Measurements from ENCODE around the gene AGAP1.

- TF ChIP-seq, protein P1, sequence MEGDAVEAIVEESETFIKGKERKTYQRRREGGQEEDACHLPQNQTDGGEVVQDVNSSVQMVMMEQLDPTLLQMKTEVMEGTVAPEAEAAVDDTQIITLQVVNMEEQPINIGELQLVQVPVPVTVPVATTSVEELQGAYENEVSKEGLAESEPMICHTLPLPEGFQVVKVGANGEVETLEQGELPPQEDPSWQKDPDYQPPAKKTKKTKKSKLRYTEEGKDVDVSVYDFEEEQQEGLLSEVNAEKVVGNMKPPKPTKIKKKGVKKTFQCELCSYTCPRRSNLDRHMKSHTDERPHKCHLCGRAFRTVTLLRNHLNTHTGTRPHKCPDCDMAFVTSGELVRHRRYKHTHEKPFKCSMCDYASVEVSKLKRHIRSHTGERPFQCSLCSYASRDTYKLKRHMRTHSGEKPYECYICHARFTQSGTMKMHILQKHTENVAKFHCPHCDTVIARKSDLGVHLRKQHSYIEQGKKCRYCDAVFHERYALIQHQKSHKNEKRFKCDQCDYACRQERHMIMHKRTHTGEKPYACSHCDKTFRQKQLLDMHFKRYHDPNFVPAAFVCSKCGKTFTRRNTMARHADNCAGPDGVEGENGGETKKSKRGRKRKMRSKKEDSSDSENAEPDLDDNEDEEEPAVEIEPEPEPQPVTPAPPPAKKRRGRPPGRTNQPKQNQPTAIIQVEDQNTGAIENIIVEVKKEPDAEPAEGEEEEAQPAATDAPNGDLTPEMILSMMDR (IDR thresholded peaks at IDR 0.05), result no peak
- TF ChIP-seq POLR2A (IDR thresholded peaks at IDR 0.05), result no peak
These were observed 118.5 kb downstream of the AGAP1 start for GRCh38 chr2:235612181-235612950.
